Fibroblast of upper back skin (primary cell): ENCODE measurements around the gene FRAS1.
"Not testable (repeated sequence)": the region's sequence is repeated elsewhere in the genome, so short reads cannot be mapped to it uniquely, and the experiment has no call there.

ENCODE experiments used
- DNase-seq: peaks from one replicate; pipeline ENCODE4 v3.0.0-alpha.2; 2013

FRAS1 gene

DNA sequence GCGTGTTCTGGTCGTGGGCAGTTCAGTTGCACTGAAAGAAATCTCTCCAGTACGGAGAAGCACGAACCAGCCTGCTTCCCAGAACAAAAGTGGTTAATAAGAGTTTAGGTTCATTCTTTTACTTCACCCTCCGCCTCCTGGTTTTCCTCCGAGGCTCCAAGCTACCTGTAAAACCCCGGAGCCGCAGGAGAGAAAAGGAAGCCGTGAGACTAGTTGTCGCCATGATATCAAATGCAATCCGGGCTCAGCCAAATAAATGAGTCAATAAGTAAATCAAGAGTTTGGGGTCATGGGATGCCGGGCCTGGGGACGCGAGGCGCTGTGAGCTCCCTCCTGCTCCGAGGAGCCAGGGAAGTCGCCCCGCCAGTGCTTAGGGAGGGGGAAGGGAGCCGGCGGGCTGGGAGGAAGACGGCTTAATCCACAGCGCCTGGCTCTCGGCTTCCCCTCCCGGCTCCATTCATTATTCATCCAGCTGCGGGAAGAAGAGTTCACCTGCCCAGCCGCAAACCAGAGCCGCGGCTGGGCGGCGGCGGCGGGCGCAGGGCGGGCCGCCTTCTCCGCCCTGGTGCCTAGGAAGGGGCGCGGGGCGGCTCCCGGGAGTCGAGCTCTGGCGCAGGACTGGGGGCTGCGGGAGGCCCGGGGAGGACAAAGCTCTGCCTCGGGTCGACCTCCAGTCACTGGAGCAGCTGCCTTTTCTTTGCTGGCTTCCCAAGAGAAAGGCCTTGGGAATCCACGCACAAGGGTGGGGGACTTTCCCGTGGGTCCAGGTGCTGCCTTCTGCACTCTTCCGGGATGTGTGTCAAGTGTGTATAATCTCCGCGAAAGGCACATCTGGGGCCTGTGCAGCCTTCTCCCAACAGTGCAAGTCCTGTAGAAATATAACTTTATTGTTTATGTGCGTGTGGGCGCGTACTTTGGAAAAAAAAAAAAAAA lies 1.7 kb downstream of the FRAS1 start:
- peak; percentile 31 for DNase-seq

DNA sequence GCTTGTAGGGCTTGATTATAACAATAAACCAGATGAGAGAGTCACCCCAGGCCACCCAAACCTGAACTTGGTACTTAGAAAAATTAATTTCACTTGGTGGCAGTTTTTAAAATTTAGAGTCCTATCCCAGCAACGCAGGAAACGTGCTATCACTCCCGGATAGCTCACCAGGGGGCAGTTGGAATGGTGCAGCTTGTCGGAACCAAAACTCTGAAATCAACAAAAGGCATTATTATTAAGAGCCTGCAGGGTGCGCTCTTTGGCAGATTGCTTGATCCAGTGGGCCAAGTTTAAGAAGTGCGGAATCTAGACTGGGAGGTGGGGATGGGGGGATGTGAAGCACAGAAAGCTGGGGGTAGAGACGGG lies 2.4 kb downstream of the FRAS1 start:
- DNase-seq = peak; percentile 76

DNA sequence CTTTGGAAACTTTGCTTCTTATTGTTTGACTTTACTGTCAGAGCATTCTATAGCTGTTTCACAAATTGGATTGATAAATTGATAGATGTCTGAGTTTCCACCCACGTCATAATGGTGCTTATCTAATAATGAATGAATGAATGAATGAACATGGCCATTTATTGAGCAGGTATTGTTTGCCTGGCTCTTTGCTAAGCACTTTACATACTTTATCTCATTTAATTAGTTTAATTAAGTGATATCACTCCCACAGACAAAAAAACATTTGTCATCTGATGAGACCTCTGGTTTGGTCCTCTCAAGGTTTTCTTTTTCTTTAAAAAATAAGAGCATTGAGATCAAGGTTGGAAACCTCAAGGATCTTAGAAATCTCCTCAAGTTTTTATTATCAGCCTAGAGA lies 2.8 kb downstream of the FRAS1 start:
- DNase-seq = no peak

DNA sequence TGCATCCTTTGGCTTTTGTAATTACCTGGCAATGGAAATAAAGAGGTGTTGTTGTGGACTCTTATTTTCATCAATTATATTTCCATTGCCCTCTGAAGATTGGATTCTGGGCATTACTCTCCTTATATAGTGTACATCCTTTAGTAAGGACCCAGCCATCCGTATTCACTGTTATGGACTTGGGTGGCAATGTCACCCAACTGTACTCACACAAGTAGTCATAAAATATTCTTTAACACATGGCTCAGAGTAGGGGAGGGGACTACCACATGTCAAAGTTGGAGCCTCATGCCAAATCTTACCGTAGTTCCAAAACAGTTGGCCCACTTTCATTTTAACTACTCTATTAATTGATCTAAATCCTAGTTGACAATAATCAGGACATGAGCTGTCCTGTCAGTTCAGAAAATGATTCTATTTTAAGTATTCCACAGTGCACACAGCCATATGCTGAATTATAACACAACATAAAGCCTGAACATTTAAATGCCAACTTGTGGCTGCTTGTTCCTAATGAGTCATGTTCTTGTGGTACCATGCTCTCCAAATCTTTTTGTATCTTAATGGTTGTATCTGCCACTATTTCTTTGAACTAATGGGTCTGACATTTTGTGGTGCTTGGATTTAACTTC lies 4.9 kb downstream of the FRAS1 start:
- no peak for DNase-seq

DNA sequence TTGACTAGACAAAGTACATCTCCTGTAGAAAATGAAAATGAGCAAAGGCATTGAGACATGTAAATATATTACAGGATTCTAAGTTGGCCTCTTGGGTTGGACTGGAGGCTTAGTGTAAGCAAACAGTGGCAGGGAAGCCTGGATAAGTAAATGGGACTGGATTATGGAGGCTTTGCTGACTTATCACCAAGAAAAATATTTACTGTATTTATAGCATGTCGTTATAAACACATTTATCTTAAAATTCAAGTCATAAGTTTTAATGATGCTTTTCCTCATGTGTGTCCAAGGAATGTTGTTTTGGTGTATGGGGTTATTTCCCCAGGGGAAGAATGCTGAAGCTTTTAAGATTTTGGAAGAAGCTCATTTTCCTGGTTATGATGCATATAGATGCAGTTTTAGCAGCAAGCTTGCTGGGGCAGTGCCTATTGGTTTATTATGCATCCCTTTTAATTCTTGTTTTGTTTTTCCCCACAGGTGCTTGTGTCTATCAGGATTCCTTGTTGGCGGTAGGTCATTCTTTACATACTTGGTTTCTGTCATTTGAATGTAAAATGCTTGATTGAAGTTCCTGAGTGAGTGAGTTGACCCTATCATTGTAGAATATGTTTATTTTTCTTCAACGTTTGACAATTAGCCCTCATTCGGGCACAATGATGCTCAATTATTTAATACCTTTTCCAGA lies 8.5 kb downstream of the FRAS1 start:
- DNase-seq = no peak

DNA sequence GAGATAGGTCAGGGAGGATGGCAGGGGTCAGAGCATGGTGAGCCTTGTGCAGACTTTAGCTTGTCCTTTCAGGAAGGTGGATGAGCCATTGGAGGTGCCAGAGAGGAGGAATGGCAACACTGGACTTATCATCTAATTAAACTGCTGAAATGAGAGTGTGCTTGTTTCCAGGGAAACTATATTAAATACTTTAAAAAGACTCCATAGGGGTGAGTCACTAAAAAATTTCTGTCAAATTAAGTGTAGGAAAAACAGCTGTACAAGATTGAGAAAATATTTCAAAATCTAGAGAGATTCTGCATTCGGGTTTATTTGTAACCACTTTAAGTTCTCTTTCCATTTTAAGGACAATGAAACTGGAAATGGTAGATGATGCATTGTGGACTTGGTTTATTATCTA lies 11.4 kb downstream of the FRAS1 start:
- no peak for DNase-seq

DNA sequence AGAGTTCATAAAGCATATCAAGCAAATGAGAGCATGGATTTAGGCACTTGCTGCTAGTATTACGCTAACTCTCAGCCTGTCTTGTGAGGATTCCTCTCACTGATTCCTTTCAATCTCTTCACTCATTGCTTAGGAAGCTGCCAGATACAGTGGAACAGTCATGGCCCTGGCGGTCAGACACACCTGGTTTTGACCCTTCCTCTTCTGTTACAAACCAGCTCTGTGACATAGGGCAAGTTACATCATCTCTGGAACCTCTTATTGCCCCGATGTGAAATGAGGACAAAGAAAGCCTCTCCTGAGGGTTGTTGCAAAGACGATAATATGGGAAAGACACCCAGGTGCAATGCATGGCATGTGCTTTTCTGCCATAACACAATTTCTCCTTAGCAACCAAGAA lies 12.2 kb downstream of the FRAS1 start:
- no peak for DNase-seq

DNA sequence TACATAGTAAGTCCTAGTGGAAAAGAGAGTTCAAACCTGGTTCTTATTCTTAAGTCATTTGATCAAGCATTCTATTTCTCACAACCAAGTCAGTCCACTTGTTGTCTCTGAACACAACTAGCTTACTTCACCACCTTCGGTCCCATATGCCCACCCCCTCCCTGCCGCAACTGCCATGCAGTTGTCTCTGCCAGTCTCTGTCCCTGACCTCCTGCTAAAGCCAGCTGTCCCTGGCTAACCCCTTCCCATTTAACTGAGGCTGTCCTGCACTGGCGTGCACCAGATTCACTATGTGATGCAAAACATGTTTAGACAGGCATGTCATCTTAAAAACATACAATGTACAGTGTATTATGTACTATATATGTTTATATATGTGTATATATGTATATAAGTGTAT lies 12.7 kb downstream of the FRAS1 start:
- no peak for DNase-seq

DNA sequence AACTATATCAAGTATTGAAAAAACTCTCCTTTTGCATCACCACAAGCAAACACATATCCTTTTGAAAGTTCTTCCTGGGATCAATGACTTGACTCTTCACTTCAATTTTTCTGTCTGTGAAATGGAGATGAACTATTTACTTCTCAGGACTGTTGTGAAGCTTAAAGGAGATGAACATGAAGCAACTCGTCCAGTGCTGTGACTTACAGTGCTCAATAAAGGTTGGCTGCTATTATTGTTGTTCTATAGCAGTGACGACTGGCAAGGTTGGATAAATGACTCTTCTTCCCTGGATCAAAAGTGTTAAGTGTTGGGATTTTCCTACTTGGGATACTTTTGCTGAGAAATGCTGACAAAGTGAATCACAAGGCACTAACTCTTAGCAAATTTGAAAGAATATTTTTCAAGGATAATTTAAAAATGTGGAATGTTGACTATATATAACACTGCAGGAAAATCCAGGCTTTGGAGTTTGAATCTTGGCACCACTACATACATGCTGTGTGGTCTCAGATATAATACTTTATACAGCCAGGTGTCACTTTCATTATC lies 13.7 kb downstream of the FRAS1 start:
- DNase-seq = no peak

DNA sequence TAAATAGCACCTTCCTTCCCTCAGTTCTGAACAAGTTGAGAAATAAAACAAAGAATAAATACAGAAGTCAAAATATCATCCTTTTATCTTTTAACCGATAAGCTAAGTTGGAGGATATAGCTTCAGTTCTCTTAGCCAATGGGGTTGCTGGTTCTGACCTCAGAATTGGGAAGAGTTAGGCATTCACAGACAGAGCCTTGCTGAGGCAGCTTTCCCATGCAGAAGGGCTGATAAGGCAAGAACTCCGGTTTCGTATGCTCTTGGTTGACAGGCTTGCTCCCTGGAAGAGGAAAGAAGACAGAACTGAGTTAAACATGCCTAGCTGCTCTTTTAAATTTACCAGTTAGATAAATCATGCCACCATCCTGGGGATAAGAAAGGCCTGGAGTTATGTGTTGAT lies 17.6 kb downstream of the FRAS1 start:
- no peak for DNase-seq

DNA sequence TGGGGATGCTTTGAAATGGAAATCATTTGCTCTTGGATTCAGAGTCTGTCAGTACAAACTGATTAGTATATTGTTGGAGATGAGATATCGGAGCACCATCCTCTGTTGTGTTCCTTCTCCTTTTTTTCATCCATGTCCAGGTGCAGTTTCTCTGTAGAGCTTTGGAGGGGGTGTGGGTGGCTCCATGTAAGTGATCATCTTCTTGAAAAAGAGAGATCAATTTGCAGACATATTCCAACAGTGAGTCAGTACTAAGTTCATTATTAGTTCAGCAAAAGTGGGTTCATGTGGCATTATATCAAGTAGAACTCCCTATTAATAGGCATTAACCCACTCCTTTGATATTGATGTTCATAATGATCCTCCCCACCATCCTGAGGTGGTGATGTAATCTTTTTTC lies 18.9 kb downstream of the FRAS1 start:
- DNase-seq = no peak

DNA sequence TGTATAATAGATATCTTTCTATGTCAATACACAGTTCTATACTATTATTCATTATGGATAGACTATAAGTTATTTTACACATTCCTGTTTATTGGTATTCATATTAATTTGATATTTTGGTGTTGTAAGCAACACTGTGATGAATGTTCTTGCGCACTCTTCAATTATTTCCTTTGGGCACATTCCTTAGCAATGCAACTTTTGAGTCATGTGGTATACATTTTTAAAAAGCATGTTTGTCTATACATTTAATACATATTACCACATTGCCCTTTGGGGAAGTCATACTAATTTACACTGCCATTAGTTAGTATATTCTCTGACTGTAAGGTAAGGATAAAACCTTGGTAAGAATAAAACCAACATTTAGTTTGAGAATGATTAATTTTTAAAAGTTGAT lies 21.0 kb downstream of the FRAS1 start:
- no peak for DNase-seq

DNA sequence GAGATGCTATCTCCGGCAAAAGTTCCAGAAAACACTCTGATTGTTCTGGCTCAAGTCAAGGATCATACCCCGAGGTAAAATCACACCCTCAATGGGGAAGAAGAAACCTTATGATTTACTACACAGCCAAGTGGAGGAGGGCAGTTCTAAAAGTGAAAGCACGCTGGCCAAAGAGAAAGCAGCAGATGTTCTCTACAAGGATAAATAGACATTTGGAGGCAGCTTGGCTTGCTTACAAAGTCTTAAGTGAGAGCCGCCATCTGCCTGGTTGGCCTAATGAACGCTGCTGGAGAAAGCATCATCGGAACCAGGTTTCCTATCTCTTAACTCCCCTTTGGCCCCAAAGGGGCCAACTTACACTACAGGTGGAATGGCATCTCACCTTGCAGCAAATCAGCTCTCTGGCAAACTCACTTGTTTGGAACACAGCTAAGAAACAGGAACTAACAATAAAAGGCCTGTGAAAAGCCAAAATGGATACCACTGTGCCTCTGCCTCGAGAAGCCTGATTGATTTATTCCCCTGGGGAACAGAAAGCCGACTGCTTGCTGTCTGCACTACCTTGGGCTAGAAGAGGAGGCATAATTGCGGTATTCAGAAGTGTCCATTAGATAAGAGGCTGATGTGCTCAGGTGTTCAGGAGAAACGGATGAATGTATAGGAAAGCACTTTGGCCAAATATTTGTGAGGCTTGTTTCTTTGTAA lies 22.8 kb downstream of the FRAS1 start:
- no peak for DNase-seq

DNA sequence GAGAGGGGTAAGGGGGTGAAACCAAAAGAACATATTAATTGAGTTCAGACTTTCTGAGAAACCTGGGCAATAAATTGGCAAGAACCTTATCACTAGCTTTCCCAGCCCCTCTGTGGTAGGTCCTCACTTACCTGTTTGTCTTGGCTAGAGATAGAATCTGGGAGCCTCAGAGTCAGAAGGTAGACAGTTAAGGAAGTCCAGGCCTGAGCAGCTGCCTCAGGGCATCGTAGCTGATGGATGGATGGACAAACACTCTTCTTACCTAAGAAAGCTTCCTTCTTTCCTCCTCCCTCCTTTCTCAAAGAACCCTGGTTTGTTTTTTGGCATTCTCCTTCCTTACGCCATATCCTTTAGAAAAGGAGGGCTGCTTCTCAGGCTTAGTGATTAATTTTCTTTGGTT lies 24.4 kb downstream of the FRAS1 start:
- no peak for DNase-seq

DNA sequence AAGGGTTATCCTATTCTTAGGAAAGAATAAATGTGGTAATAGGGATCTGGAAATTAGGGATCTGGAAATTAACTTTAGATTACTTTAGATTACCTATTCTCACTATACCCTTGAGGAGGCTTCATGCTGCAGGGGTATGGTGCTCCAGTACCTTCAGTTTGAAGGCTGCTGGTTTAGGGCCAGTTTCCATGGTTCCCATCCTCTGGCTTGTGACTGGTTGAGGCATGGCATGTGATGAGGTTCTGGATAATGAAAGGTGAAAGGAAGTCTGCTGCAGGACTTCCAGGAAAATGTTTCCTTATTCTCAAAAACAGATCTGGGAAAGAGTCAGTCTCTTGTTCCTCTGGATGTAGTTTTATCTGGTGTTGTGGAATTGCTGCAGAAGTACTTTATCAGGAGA lies 25.9 kb downstream of the FRAS1 start:
- no peak for DNase-seq

DNA sequence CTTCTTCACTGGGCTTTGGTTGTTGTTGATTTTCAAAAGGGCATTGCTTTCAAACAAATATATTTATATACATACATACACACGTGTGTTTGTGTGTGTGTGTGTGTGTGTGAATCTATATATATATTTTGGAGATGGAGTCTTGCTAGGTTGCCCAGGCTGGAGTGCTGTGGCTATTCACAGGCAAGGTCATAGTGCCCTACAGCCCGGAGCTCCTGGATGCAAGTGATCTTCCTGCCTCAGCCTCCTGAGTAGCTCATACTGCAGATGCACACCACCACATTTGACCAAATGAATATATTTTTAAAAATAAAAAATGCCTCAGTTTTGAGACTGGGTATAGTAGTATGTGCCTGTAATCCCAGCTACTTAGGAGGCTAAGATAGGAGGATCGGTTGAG lies 34.4 kb downstream of the FRAS1 start:
- DNase-seq = no peak

DNA sequence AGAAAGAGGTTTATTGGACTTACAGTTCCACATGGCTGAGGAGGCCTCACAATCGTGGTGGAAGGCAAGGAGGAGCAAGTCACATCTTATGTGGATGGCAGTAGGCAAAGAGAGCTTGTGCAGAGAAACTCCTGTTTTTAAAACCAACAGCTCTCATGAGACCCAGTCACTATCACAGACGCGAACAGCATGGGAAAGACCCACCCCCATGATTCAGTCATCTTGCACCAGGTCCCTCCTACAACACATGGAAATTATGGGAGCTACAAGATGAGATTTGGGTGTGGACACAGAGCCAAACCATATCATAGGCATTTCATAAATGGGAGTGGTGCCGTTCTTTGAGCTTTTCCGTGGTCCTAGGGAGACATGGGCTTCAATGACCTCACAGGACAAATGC lies 35.2 kb downstream of the FRAS1 start:
- DNase-seq = not testable (repeated sequence)

DNA sequence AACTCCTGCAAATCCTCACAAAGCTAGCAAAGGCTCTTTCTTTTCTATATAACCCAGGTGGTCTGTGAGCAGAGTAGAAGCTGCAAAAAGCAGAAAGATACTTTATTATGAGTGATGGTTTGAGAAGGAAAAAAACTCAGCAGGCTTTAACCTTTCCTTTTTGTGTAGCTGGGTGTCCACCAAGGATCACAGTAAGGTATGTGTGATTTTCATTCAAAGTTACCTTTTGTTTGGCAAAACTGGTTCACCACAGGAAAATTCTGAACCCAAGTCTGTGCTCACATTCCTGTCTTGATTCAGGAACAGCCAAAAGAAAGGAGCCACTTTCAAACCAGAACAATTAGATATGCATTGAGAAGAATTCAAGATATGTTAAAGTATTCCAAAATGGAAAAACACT lies 35.7 kb downstream of the FRAS1 start:
- no peak for DNase-seq

DNA sequence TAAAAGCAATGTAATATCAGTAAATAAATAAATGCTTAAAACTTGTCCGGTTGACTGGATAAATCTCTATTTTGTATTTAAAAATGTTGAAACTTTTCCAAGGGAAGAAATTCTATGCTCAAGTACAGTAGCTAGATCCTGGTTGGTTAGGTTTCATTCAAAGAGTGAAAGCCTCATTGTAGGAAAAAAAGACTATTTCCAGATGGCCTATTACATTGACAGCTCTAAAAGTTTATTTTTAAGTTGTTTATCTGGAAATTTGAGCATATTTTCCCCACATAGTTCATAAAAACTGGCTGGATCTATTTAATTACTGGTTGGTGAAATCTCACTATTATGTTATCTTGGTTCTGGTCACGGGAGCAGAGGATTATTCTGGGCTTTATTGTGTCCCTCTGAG lies 38.0 kb downstream of the FRAS1 start:
- DNase-seq = no peak

DNA sequence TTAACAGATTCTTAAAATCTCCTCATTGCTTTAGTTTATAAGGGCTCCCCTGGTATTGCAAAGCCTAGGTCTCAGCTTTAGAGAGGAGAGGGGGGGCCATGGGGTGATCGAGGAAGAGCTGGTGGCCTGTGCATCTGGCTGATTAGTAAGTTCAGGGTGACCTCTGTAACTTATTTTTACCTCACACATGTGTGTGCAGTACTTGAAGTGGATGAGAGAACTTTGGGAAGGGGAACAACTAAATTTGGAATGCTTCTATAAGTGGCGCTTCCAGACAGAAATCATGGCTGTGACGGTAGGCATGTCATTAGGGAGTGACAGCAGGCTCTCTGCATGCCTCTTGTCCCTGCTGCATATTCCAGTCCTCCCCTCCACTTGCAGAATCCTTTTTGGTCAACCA lies 41.9 kb downstream of the FRAS1 start:
- DNase-seq = no peak

DNA sequence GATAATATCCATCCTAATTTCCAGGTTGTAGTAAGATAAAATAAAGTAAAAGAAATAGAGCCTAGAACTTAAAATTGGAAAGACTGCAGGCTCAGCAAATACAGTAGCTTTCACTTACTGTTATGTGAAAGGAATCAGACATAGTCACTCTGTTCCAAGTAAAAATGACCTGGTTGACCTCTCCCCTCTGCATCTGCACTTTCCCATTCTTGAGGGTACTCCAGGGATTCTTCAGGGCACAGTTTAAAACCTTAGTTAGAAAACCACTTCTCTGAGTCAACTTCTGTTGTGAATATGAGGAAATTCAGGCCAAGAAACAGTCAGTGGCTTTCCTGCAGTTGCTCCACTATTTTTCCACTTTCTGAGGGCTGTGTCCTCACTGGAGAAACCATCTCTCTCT lies 42.9 kb downstream of the FRAS1 start:
- DNase-seq = peak; percentile 21

DNA sequence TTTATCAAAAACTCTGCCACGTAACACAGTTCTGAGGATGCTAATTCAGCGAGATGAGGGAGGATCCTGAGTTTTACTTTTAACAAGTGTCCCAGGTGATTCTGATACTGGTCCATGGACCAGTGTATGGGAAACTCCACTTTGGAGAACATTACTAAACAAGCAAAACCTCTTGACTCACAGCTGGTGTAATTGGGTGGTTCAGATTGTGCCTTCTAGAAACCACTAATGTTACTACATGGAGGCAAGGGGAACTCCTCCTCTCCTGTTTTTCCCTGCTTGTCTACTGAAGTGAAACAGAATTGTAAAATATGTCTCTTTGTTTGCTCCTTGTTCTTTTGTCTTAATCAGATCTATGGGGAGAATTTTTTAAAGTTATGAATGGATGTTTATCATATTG lies 62.6 kb downstream of the FRAS1 start:
- DNase-seq = no peak
